NCI-H1048 (cell line): Measurements from ENCODE around the gene UBL3.

Experiments used
- DNase-seq: peaks from one replicate; lab custom pipeline; 2025; lab: John Stamatoyannopoulos, UW

UBL3 gene, protein sequence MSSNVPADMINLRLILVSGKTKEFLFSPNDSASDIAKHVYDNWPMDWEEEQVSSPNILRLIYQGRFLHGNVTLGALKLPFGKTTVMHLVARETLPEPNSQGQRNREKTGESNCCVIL

DNA sequence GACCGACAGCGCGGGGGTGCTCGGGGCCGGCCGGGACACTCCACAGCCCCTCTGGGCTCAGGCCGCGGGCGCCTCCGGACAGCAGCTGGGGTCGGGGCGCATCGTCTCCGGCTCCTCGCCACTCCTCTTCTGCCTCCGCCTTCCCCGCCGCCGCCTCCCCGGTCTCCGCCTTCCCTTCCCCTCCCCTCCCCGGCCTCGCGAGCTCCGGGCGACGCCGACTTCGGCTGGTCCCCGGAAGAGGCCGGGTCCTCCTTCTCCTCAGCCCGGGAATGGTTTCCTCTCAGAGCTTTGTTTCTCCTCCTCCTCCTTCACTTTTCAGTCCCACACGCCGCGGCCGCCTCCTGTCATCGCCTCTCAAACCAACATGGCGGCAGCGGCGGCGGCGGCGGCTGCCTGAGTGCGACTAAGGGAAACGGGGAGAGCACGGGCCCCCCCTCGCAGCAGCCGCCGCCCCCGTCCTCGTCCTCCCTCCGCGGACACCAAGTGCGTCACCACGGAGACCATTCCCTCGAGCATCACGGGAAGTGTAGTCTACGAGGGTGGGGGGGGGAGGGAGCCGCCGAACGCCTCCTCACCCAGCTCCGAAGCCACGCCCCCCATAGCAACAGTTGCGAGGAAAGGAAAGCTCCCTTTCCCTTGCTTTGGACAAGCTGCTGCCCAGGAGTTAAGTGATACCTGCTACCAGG lies at the start of gene UBL3:
Gene UBL3 (minus strand): TSS at position 405 of the 686 bp plus-strand sequence. CDS start 1,079 bp downstream, outside the sequence.
- peak; percentile 93 for DNase-seq

DNA sequence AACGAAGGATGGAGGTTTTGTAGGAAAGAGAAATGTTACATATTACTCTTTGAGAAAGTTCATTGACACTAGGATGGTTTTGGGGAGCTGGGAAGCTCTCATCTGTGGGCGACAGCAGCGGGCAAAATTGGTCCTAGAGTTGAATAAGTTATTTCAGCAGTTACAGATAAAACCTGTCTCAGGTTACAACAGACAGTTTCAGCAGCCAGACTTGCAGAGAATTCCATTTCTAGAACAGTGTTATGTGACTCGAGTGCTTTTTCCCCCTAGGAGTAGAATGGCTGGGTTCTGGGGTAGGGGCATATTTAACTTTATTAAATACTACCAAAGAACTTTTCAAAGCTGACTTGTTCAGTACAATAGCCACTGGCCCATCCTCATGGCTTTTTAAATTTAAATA lies 46.7 kb upstream of the UBL3 start:
- DNase-seq, result no peak

DNA sequence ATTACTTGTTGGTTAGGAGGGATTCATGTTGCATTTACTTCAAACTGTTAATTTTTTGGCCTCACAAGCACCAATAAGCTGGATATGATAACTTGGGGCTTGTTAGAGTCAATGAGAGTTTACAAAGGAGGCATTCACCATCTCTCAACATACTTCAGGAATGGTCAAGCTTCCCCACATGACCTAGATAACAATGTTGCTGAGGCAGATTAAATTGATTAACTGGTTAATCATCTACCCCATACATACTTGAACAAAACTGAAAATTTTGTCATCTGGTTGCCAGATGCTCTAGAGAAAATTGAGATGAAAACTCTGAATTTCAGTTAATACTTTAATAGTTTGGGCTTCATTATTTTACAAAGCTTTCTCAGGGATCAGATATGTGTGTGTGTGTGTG lies 43.0 kb upstream of the UBL3 start:
- no peak for DNase-seq

DNA sequence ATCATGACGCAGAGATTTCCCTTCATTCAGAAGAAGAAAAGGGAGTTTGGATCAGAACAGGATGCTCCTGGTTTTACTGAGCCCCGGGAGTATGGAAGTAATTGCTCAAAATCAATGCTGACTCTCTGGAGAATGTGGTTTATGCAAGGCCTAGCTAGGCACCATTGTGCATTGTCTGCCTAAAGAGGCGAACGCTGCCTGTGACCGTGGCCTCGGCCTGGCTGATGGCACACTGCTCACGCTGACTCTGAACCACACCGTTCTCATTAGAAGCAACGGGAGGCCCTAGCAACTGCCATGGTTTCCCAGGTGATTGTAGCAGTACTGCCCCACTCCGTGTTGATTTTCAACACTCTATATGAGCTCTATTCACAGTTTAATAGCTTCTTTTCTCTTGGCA lies 41.7 kb upstream of the UBL3 start:
- DNase-seq, result no peak

DNA sequence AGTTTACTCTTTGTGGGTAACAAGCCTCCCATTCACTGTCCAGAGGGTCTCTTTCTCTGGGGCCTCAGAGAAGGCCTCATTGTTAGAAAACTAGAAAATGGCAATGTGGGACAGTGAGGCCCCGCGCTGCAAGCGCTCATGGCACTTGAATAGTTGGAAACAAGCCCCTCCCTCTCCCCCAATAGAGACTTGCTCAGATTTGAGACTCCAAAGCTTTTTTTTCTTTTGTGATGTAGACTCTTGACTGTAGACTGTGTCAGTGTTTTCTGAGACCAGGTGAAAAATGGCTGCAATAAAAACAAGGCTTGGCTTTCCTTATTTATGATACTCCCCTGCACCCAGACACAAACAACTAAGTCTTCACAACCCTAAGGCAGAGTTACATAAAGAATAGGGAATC lies 38.7 kb upstream of the UBL3 start:
- no peak for DNase-seq

DNA sequence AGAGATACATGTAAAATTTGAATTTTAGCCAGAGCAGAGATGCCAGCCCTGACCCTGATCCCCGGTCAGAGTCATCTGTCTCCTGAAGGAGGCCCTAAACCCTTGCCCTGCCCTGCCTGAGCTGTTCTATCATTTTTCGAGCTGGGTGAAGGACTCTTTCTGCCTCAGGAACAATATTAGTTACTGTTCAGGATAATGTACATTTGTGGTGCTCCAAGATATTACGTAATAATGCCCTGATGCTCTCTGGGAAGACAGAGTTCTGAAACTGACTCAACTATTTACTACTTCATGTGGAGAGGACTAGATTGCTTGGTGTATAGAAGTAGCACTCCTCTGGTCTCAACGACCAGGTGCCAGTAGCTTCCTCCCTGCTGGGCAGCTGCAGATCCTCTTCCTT lies 37.9 kb upstream of the UBL3 start:
- DNase-seq, result no peak

DNA sequence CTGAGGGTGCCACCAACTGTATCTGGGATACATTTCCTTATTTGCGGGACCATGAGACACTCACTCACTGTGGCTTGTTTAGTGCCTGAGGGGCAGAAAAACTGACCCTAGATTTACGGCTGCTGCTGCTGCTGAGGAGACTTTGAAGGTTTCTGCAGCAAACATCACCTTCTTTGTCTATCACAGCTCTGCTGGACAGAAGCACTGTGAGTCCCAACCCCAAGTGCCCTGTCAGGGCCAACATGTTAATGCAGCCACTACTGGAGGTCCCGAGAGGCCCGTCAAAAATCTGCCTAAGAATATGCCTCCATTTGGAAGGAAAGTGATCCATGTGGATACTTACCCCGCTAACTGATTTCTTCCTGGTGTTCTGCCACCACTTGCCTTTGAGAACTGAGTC lies 37.3 kb upstream of the UBL3 start:
- DNase-seq, result no peak

DNA sequence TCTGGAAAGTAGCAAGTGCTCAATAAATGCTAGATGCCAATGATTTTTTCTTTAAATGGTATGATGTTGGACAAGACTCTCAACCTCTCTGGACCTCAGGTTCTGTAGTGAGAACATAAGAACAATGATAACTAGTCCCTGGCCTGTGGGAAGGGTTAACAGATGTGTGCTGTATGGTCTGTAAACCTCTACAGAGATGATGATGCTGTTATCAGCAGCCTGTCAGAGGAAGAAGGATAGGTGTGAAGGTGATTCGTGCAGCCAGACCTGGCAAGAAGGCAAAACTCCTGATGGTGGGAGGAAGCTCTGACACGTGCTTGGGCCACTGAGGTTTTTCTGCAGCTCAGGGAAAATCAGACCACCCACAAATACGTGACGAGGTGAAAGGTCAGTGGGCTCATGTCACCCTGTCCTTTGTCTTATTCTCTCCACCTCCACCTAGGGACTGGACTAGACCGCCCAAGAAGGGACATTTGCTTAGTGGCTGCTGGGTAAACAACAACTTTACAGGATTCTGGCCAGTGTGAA lies 36.7 kb upstream of the UBL3 start:
- DNase-seq, result no peak

DNA sequence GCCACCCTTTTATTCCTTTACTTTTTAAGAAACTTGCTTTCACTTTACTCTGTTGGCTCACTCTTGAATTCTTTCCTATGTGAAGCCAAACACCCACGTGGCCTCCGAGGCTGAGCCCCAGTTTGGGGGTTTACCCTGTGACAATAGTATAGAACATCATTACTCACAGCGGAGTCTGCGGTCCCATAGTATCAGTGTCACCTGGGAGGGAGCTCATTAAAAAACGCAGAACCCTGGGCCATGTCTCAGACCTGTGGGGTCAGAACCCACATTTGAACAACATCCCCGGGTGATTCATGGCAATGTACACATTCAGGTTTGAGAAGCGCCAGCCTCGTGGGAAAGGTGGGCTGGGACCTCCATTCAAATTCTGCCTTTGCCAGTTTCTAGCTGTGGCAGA lies 36.0 kb upstream of the UBL3 start:
- no peak for DNase-seq

DNA sequence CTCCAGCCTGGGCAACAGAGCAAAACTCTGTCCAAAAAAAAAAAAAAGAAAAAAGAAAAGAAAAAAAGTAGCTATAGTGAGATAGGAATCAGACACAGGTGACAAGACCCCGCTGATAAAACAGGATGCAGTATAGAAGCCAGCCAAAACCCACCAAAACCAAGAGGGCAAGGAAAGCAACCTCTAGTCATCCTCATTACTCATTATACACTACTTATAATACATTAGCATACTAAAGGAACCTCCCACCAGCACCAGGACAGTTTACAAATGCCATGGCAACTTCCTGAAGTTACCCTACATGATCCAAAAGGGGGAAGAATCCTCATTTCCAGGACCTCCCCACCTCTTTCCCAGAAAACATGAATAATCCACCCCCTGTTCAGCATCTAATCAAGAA lies 35.6 kb upstream of the UBL3 start:
- DNase-seq, result no peak

DNA sequence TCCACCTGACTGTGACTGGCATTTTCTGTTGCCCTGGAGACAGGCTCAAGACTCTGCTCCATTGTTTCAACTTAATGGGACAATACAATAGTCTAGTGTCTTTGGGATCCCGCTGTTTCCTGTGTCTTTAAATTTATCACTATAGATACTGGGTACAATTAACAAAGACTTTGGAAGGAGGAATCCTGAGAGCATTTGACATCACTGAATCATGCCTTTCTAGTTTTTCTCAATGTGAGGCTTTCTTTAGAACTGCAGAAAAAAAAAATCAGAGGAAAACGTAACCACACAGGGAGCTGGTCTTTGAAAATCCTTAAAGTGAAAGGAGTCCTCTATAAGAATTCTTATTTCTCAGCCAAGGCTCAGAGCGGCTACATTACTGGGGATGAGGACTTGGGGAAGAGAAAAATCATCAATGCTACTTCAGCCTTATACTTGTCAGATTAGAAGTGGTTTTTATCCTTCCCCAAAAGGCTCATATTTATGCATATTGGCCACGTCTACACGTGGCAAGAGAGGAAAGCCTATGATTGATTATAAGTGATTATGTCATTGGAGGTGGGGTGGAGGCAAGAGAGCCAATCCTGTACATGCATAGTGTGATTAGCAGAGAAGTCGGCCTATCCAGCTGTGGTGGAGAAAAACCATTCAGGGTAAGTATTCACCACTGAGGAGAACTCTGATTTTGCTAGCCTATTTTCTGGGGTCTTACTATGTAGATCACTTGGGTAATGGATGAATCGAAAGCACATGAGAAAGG lies 34.4 kb upstream of the UBL3 start:
- no peak for DNase-seq

DNA sequence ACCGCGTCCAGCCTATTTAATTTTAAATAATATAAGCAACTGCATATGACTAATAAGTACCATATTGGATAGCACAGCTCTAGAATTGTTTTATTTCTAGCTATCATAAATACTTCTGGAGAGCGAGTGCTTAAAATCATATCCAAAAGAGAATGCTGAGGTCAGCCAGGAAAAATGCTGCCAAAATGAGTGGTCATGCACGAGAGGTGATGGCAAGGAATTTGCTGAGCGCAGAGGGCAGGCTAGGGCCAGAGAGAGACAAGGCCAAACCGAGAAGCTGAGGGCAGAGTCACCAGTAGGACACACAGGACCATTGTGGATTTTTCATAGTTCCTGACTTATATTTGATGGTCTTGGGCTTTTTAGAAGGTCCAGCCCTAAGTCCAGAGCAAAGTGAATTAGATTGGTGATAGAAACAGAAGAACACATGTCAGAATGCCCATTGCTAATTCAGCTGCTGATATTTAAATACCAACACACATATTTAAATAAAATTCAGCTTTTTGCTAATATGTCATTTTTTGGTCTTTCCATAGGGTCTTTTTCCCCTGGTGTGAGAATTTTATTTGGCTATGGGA lies 33.6 kb upstream of the UBL3 start:
- no peak for DNase-seq

DNA sequence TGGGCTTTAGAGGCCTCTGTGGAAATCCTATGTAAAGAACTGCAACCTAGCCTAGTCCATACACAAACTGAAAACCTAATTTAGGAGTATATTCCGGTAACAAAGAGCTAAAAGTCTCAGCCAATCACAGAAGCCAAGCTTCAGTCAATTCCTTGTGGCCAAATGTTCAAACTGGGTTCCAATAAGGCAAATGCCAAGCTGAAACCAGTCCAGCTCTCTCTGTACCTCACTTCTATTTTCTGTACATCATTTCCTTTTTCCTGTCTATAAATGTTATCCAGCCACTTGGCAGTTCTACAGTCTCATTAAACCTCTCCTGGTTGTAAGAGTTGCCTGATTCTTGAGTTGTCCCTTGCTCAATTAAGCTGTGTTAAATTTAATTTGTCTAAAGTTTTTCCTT lies 31.7 kb upstream of the UBL3 start:
- DNase-seq, result no peak

DNA sequence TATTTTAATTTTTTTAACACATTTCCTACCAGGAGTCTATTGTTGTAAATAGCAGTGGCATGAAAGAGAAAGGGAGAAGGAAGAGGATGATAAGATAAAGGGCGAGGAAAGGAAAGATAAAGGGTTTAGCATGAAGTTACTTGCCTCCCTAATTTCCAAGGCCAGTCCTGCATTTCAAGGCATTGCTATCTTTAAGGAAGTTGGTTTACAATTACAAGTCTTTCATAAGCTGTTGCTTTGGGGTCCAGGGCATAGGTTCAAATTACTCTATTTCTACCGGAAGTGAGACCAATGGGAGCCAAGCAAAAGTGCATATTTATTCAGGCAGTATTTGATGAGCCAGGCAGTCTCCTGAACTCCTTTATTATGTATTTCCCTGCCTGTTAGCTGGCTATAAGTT lies 27.7 kb upstream of the UBL3 start:
- no peak for DNase-seq

DNA sequence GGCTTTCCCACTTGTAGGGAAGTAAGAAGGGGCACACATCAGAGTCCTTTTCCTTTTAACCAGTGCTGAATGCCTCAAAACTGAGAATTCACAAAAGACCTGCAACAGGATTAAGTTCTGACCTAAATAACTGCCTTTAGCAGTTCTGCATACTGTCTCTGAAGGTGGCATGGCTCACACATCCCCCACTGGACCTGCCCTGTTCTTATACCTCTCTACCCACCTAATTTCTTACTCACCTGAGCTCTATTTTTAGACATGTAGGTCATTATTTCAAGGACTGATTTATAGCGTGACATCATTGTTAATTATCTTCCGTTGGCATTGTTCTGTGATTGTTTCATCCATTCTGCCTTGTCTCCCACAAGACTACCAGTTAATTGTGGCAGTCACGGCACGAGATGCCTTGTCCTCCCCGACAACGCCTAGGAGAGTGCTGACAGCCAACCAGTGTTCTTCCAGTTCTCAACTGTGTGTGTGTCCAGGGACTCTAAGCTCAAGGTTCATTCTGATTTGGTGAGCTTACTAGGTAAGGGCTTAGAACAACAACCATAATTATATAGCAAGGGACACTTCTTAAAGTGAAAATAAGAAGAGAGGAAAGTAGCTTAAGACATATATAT lies 27.1 kb upstream of the UBL3 start:
- DNase-seq, result no peak

DNA sequence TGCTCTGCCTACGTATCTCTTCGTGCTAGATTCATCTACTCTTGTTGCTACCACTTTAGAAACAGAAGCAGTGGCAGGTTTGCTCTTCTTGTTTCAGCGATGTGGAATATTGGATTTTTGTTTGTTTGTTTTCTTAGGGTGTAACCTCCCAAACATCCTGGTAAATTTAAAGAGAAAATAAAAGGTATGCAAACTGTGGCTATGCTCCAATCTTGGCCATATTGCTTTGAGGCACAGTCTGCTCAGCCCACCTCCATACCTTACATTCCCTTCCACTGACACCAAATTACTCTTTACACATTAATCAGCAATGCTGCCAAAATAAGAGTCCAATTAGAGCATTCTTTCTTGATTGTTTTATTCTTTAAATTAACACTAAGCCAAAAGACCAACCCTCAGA lies 25.2 kb upstream of the UBL3 start:
- DNase-seq, result no peak

DNA sequence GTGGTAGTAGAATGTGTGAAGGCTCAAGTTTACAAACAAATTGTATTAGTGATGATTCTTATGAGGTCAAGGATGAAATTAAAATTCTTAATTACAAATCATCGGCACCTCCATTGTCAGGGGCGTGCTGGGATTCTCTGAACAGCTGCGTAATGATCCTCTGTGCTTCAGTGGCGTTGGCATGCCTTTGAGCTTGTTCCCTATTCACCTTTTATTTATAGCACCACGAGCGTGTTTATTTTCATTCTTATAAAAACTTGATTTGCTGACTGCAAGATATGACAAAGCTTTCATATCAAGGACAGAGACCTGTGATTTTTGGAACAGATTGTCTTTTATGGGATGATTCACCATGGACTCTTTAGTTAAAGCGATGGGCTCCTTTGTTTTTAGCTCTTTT lies 18.2 kb upstream of the UBL3 start:
- DNase-seq, result no peak

DNA sequence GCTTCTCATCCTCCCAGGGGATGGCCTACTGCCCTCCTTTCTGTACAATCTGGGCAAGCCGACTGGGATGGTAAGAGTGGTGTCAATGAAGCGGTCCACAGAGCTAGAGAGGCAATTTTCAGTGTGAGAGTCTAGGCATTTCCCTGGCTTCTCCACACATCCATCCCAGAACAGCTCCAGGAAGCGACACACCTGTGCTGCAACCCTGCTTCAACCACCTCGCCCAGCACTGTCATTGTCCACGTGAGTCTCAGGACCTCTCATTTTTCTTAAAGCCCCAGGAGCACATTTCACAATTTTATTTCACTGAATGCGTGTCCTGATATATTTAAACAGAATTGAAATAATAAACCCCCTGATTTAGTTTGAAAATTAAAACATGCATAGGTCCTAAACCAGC lies 15.5 kb upstream of the UBL3 start:
- DNase-seq, result no peak

DNA sequence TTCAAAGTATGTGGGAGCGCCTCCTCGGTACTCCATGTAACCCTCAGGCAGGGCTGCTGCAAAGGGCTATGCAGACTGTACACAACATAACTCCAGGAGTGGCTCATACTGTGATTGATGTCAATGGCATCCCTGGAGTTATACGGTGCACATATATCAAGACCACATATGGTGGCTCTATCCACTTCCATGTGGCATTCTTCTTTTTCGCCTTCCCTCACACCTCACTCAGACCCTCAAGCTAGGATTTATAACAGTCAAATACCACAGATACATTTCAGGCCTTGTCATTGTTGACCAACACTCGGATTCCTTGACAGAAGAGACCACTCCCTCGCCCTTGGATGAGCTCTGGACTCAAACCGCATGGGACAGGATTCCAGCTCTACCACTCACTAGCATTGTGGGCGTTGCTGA lies 11.3 kb upstream of the UBL3 start:
- DNase-seq, result no peak

DNA sequence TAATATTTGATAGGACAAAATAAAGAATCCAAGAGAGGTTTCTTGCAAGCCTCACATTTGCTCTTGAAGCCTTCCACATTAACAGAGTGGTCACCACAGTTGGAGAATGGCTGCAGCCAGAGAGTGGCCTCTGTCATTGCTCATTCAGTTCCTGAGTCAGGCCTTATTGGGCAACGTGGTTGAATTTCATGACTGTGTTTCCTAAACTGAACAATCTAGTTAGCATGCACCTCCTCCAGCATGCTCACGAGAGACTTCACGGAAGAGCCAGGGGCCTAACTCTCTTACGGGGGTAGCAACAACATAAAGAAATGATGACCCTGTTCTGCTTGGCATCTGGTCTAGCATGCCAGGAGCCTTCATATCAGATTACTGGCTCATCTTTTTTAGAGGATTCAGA lies 9.6 kb upstream of the UBL3 start:
- DNase-seq, result no peak

DNA sequence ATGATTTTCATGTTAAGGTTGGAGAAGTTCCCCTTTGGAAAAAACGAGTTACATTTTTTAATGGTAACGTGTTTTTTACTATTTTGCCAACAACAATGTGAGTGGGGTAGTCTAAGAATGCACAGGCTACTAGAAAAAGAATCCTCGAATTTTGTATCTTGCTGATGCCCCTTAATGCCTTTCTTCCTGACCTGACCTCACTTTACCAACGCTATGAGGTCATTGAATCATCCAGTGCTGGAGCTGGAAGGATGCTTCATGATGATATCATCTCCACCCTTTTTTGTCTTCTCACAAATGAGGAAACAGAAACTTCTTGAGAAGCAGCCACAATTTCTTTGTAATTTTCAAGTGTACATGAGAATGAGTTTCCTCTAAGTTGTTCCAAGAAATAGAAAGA lies 8.2 kb upstream of the UBL3 start:
- no peak for DNase-seq

DNA sequence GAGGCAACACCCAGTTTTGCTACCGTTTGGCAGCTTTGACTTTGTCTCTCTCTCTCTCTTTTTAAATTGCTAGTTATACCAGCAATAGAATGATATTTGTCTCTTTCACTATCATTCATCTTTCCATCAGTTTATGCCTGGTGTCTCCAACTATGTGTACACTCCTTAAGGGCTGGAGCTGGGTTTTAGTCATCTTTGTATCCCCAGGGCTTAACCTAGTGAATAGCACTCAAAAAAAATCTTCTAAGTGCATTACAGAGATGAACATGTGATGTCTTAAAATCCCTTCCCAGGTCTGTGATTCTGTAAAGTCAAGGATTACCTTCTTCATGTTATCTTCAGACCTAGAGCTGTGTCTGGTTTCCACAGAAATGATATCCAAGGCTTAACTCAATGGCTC lies 7.8 kb upstream of the UBL3 start:
- no peak for DNase-seq

DNA sequence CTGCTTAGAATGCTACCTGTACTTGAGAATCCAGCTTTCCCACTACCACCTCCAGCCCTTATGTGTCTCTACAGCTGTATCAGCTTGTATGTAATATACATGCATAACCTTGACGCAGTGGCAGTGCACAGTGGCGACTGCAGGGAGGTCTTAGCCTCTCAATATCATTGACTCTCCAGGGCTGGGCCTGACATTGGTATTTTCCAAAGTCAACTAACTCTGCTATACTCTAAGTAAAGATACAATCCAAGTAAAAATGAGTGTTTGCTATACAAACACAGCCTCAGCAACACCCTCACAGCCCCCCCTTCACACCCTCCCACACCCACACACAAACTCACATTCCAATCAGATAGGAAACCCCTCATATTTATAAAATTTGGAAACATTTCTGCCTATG lies 6.7 kb upstream of the UBL3 start:
- no peak for DNase-seq
